Lung (tissue), 12 donors: Measurements from ENCODE around the gene RASSF8. TPM values are rescaled to one million over a fixed set of nuclear protein-coding genes. Genes with fewer than 3 reads are reported as not detected.

Experiments used
- ATAC-seq: fragments of 200-7000 bp; cut with Tn5 transposase; one replicate; pipeline ENCODE4 v1.9.1; 2020; ENCODE audit warnings: moderate number of reproducible peaks; ENCODE audit not compliant: insufficient read depth, low FRiP score
- DNase-seq, 3 donors: peaks; one replicate each; pipeline ENCODE4 v3.0.0-alpha.2; 2013 to 2017
- H3K27ac ChIP-seq, 2 donors: one replicate each; pipeline ENCODE4 v1.5.1; 2013; ENCODE audit warnings: mild to moderate bottlenecking in 2 of 2, moderate library complexity in 2 of 2, control low read depth in 1 of 2, inconsistent platforms in 1 of 2, low read depth in 1 of 2, low read length in 1 of 2
- H3K27me3 ChIP-seq, 3 donors: one replicate each; pipeline ENCODE4 v1.5.1; 2013; ENCODE audit warnings: low read length in 2 of 3; ENCODE audit not compliant: control insufficient read depth in 3 of 3, insufficient read depth in 3 of 3
- H3K36me3 ChIP-seq, 4 donors: one replicate each; pipeline ENCODE4 v1.5.1; 2013; ENCODE audit warnings: low read length in 4 of 4, mild to moderate bottlenecking in 1 of 4, moderate library complexity in 1 of 4; ENCODE audit not compliant: control insufficient read depth in 4 of 4, insufficient read depth in 4 of 4
- H3K4me1 ChIP-seq, 5 donors: one replicate each; pipeline ENCODE4 v1.5.1; 2013; ENCODE audit warnings: low read length in 5 of 5, mild to moderate bottlenecking in 2 of 5, moderate library complexity in 1 of 5; ENCODE audit not compliant: control insufficient read depth in 5 of 5, insufficient read depth in 5 of 5
- H3K4me3 ChIP-seq: one replicate; pipeline ENCODE4 v1.5.1; 2013; ENCODE audit warnings: mild to moderate bottlenecking, control low read depth, moderate library complexity
- H3K9ac ChIP-seq, 2 donors: one replicate each; pipeline ENCODE4 v1.5.1; 2013; ENCODE audit warnings: low read length in 2 of 2, control low read depth in 1 of 2; ENCODE audit not compliant: insufficient read depth in 1 of 2
- H3K9me3 ChIP-seq, 4 donors: one replicate each; pipeline ENCODE4 v1.5.1; 2013; ENCODE audit warnings: low read length in 3 of 4, mild to moderate bottlenecking in 1 of 4, moderate library complexity in 1 of 4; ENCODE audit not compliant: control insufficient read depth in 4 of 4, insufficient read depth in 3 of 4
- CTCF ChIP-seq: IDR thresholded peaks from 2 replicates; pipeline ENCODE4 v1.5.1; 2012; ENCODE audit warnings: mild to moderate bottlenecking; ENCODE audit errors: control extremely low read depth, extremely low read depth
- WGBS, 2 donors: extraction: QIAGEN DNeasy Blood & Tissue Kit; methylation state at CpG; one replicate each; pipeline ENCODE4 v1.1.7; 2013; 5-methylcytosine and 5-hydroxymethylcytosine counted together
- polyA plus RNA-seq, 2 donors: library from polyadenylated mRNA; stranded (reverse); fragments of 200-250 nt; gene quantifications; one replicate each; pipeline ENCODE4 v1.2.1, GENCODE V29; 2013
- total RNA-seq, 2 donors: library from RNA; depleted of rRNA in 1 of 2; stranded (reverse); fragments of >200 nt in 1 of 2; gene quantifications; one replicate each; pipeline ENCODE4 v1.2.1, GENCODE V29; 2014 to 2021
- donor health status: control.
- donor health status: control.
- donor health status: Bipolar disorder and iron deficiency.
- donor health status: healthy.
- donor health status: DM: yes; HTN: yes; CAD: no.

The RASSF8 gene
- total and polyA plus RNA-seq, 4 donors = 9.0 to 68.4 (median 28.2) TPM

GRCh38 chr12:25985316-25986175 is 27.1 kb downstream of the RASSF8 start:
- TF ChIP-seq CTCF = no peak
- no peak overlapping the region for H3K4me3 ChIP-seq
- no peaks in the 10 kb centered on the region for H3K27me3 ChIP-seq
- H3K9ac ChIP-seq = no peak overlapping the region
- H3K36me3 ChIP-seq = no peaks in the 10 kb centered on the region
- H3K4me1 ChIP-seq = peaks cover 0 to 6% (median 2%) of the 10 kb centered on the region in 5 donors
- no peak overlapping the region for H3K27ac ChIP-seq
- ATAC-seq (no peak), DNase-seq (no peak)
- 75 to 77% methylated on average over 8 of the region's 8 CpGs for WGBS, 2 donors
- no peaks in the 10 kb centered on the region for H3K9me3 ChIP-seq

DNA sequence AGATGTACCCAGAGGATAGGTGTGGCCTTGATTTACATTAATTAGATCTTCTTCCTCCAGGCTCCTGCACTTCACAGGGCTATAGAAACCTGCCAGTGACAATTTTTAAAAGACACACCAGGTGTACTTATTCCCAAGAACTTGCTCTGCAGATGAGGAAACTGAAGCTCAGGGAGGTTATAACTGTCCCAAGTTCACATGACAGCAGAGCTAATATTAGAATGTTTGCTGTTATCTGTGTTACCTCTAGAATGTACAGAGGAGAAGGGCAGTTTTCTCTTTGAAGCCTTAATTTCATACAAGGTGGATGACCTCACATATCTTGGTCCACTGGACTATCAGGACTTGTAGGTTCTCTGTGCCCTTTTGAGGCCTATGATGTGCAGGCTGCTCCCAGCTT is 27.7 kb downstream of the RASSF8 start:
- TF ChIP-seq CTCF = no peak
- ATAC-seq (no peak), DNase-seq (no peak)
- no peak overlapping the region for H3K27ac ChIP-seq
- no peak overlapping the region for H3K9ac ChIP-seq
- H3K9me3 ChIP-seq = no peaks in the 10 kb centered on the region
- no peak overlapping the region for H3K4me3 ChIP-seq
- H3K27me3 ChIP-seq = no peaks in the 10 kb centered on the region
- peaks cover 0 to 6% (median 1%) of the 10 kb centered on the region in 5 donors for H3K4me1 ChIP-seq
- H3K36me3 ChIP-seq = no peaks in the 10 kb centered on the region

DNA sequence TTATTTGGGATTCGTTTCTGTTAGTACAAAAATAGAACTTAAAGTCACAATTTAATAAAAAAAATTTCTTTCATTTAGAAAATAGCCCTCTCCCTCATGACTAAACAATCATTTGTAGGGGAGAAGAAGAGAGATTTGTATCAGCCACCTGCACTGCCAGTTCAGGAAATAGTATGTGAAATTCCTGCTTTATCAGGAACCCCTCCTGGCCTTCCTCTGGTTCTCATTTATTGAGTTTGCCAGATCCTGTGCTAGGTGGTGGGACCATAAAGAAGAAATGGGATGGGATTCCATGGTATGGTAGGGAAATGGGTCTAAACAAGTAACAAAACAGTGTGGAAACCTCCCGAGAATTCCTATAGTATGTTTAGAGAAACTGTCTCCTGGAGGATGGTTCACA is 30.0 kb downstream of the RASSF8 start:
- TF ChIP-seq CTCF = no peak
- no peaks in the 10 kb centered on the region for H3K36me3 ChIP-seq
- WGBS, 2 donors = 53 to 60% methylated on average over 2 of the region's 2 CpGs
- H3K27ac ChIP-seq = no peak overlapping the region
- H3K9me3 ChIP-seq = no peaks in the 10 kb centered on the region
- ATAC-seq (no peak), DNase-seq (no peak)
- no peak overlapping the region for H3K9ac ChIP-seq
- H3K4me1 ChIP-seq = peaks cover 4 to 15% (median 9%) of the 10 kb centered on the region in 5 donors
- no peak overlapping the region for H3K4me3 ChIP-seq
- H3K27me3 ChIP-seq = no peaks in the 10 kb centered on the region
